K562 (cell line): ENCODE data around the gene CDC42BPB. TPM values are rescaled to one million over a fixed set of nuclear protein-coding genes. Genes with fewer than 3 reads are reported as not detected.

Experiments
- ATAC-seq: fragments of 200-7000 bp; cut with Tn5 transposase; 3 replicates; pipeline ENCODE4 v1.9.1; 2020; ENCODE audit warnings: moderate library complexity
- BruUV-seq: library from RNA; stranded (reverse); fragments of 400-500 nt; replicated peaks from 2 replicates; lab custom pipeline; 2021; lab: Mats Ljungman, UMichigan
- CTCF ChIA-PET: fragments of 300-600 bp; formaldehyde crosslinking; extraction: SDS; loops from one replicate; lab custom pipeline; 2021; ENCODE audit warnings: low intra/inter-chr PET ratio; lab: Yijun Ruan, JAX
- POLR2A ChIA-PET: fragments of 300-600, 350-650 bp; sonication (Branson Sonifier 250); formaldehyde crosslinking; extraction: SDS; loops from one replicate; lab custom pipeline; 2021; ENCODE audit warnings: antibody characterized with exemption, inconsistent platforms; lab: Yijun Ruan, JAX
- DNase-seq, 4 experiments: peaks; one replicate each; pipeline versions ENCODE4 v3.0.0 to v3.0.0-alpha.2; 2011 to 2018; ENCODE audit warnings: low spot score in 3 of 4, mixed read lengths in 3 of 4; ENCODE audit errors: extremely low read depth in 1 of 4
- FAIRE-seq: peaks from 2 replicates; lab custom pipeline; 2011; peaks lifted over from hg19 to GRCh38; lab: Jason Lieb, UNC
- H2AFZ ChIP-seq: 2 replicates; pipeline ENCODE4 v1.6.0; 2011; ENCODE audit warnings: low read depth, low read length, control low read depth, inconsistent platforms
- H3K27ac ChIP-seq: fragments of 200-600 bp; 3 replicates; pipeline ENCODE4 v1.8.0; 2011; ENCODE audit warnings: low read depth, mild to moderate bottlenecking, control low read depth, inconsistent platforms, low read length, moderate library complexity, mixed read lengths; ENCODE audit errors: extremely low read depth
- H3K27me3 ChIP-seq, 2 experiments: fragments of 300-600 bp in 1 of 2; 2 replicates in 1 of 2; 3 replicates in 1 of 2; pipeline versions ENCODE4 v1.6.0 to v1.8.0; 2011; ENCODE audit warnings: inconsistent platforms in 2 of 2, low read length in 2 of 2, mild to moderate bottlenecking in 1 of 2, mixed read lengths in 1 of 2, moderate library complexity in 1 of 2; ENCODE audit not compliant: control insufficient read depth in 2 of 2, insufficient read depth in 2 of 2
- H3K36me3 ChIP-seq: fragments of 300-600 bp; 3 replicates; pipeline ENCODE4 v1.8.0; 2011; ENCODE audit warnings: mild to moderate bottlenecking, low read length, inconsistent platforms; ENCODE audit not compliant: control insufficient read depth, insufficient read depth
- H3K4me1 ChIP-seq, 2 experiments: fragments of 200-600 bp in 1 of 2; replicated peaks in 1 of 2; 2 replicates in 1 of 2; 3 replicates in 1 of 2; pipeline versions ENCODE4 v1.5.1 to v1.8.0; 2011; ENCODE audit warnings: inconsistent platforms in 2 of 2, low read length in 2 of 2, mild to moderate bottlenecking in 1 of 2, mixed read lengths in 1 of 2, moderate library complexity in 1 of 2; ENCODE audit not compliant: control insufficient read depth in 2 of 2, insufficient read depth in 2 of 2
- H3K4me2 ChIP-seq: 2 replicates; pipeline ENCODE4 v1.6.1; 2011; ENCODE audit warnings: low read length, control low read depth, inconsistent platforms, mixed read lengths; ENCODE audit not compliant: insufficient read depth
- H3K4me3 ChIP-seq: fragments of 200-600 bp; sonication (generic), shearing (Covaris generic); 2 replicates; pipeline ENCODE4 v1.5.1; 2016; ENCODE audit warnings: control low read depth, inconsistent platforms
- H3K79me2 ChIP-seq: fragments of 200-600 bp; 3 replicates; pipeline ENCODE4 v1.8.0; 2011; ENCODE audit warnings: low read length, inconsistent platforms; ENCODE audit not compliant: control insufficient read depth, insufficient read depth
- H3K9ac ChIP-seq, 2 experiments: 2 replicates each; pipeline versions ENCODE4 v1.6.0 to v1.6.1; 2011; ENCODE audit warnings: low read depth in 2 of 2, low read length in 2 of 2, control low read depth in 1 of 2, inconsistent platforms in 1 of 2, mild to moderate bottlenecking in 1 of 2, mixed read lengths in 1 of 2; ENCODE audit not compliant: insufficient read depth in 1 of 2
- H3K9me1 ChIP-seq: one replicate; pipeline ENCODE4 v1.6.0; 2011; ENCODE audit warnings: inconsistent platforms, mild to moderate bottlenecking, low read length, moderate library complexity; ENCODE audit not compliant: control insufficient read depth, insufficient read depth
- H3K9me3 ChIP-seq: replicated peaks from 2 replicates; pipeline ENCODE4 v1.5.1; 2011; ENCODE audit warnings: low read depth, low read length, inconsistent platforms; ENCODE audit not compliant: control insufficient read depth, insufficient read depth
- H4K20me1 ChIP-seq: replicated peaks from 2 replicates; pipeline ENCODE4 v1.6.1; 2011; ENCODE audit warnings: low read length, inconsistent platforms, mixed read lengths; ENCODE audit not compliant: control insufficient read depth, insufficient read depth
- NFIC ChIP-seq: fragments of 450-650 bp; IDR thresholded peaks from 2 replicates; pipeline ENCODE4 v1.6.1; 2017; ENCODE audit warnings: mild to moderate bottlenecking, inconsistent platforms
- ZNF408 ChIP-seq: fragments of 250-450 bp; sonication (Bioruptor Pico); IDR thresholded peaks from 2 replicates; pipeline ENCODE4 v1.4.0; 2020; ENCODE audit warnings: low read depth, mild to moderate bottlenecking, moderate library complexity
- WGBS: fragments of 100-300 bp; shearing (Covaris generic); methylation state at CpG from one replicate; pipeline ENCODE4 v1.1.6; 2016; ENCODE audit warnings: low coverage, mixed read lengths; ENCODE audit not compliant: insufficient coverage; ENCODE audit errors: missing lambda C conversion rate; 5-methylcytosine and 5-hydroxymethylcytosine counted together
- in situ Hi-C: fragments of 300-500 bp; cut with MboI; formaldehyde crosslinking; loops from 4 replicates; pipeline ENCODE4 v1.15.0; 2018; ENCODE audit warnings: inconsistent platforms, mixed read lengths
- intact Hi-C: fragments of 100-400 bp; cut with micrococcal nuclease; formaldehyde crosslinking; loops from 2 replicates; pipeline ENCODE4 v1.14.2; 2022
- polyA plus RNA-seq, 8 experiments: library from polyadenylated mRNA; depleted of rRNA in 4 of 8; stranded (reverse) in 5 of 8; unstranded in 3 of 8; fragments of >200 nt; fragmentation: Nextera tagmentation in 2 of 8; fragmentation: Illumina TruSeq in 1 of 8; extraction: Ambion mirVana in 2 of 8; extraction: Trizol in 1 of 8; gene quantifications; 2 replicates each; pipeline versions ENCODE4 v1.2.1 to v1.2.3, GENCODE V29; 2011 to 2014; ENCODE audit warnings: inconsistent platforms in 1 of 8, missing spikeins in 1 of 8
- total RNA-seq, 7 experiments: library from RNA; depleted of rRNA in 6 of 7; stranded (reverse); fragments of >200 nt in 6 of 7; fragmentation: Illumina TruSeq in 2 of 7; extraction: Trizol in 2 of 7; gene quantifications; 2 replicates each; pipeline versions ENCODE4 v1.2.1 to v1.2.3, GENCODE V29; 2011 to 2021; ENCODE audit warnings: low replicate concordance in 1 of 7
- TF ChIP-seq, protein P1 (sequence below): sonication (generic); formaldehyde crosslinking; IDR thresholded peaks from 2 replicates; pipeline ENCODE4 v1.8.1; 2023; ENCODE audit warnings: mild to moderate bottlenecking, missing genetic modification reagents

Gene CDC42BPB
- total and polyA plus RNA-seq, 9 of the 15 experiments (the other 6 are each of a cell fraction or from before 2014, with no cell fraction given), result 0.07 to 24.3 (median 12.6) TPM

GRCh38 chr14:102973706-102974285 lies 83.6 kb downstream of the CDC42BPB start:
- H3K9me3 ChIP-seq, result no peaks in the 10 kb centered on the region
- TF ChIP-seq NFIC (0 out of 2 replicates have a peak, but pooled peaks have one; percentile 30), ZNF408 (CRISPR knock-in tag) (no peak)
- TF ChIP-seq, protein P1, sequence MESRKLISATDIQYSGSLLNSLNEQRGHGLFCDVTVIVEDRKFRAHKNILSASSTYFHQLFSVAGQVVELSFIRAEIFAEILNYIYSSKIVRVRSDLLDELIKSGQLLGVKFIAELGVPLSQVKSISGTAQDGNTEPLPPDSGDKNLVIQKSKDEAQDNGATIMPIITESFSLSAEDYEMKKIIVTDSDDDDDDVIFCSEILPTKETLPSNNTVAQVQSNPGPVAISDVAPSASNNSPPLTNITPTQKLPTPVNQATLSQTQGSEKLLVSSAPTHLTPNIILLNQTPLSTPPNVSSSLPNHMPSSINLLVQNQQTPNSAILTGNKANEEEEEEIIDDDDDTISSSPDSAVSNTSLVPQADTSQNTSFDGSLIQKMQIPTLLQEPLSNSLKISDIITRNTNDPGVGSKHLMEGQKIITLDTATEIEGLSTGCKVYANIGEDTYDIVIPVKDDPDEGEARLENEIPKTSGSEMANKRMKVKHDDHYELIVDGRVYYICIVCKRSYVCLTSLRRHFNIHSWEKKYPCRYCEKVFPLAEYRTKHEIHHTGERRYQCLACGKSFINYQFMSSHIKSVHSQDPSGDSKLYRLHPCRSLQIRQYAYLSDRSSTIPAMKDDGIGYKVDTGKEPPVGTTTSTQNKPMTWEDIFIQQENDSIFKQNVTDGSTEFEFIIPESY (CRISPR knock-in tag), result peak; percentile 48; the same call in 1 of the 2 replicates
- no peak for DNase-seq
- ChIA-PET CTCF (no interaction called here), POLR2A (no interaction called here)
- ATAC-seq, result no peak
- H3K4me1 ChIP-seq, result peaks cover 0 to 6% of the 10 kb centered on the region in 2 experiments; a peak in 1 of 5 replicates
- H4K20me1 ChIP-seq, result no peaks in the 10 kb centered on the region
- WGBS, result 77% methylated on average over 21 of the region's 22 CpGs
- BruUV-seq, result no TSS peak
- H2AFZ ChIP-seq, result no peak overlapping the region
- H3K27me3 ChIP-seq, result no peaks in the 10 kb centered on the region
- in situ Hi-C loops, result no loop called here
- H3K36me3 ChIP-seq, result peaks cover 51% of the 10 kb centered on the region; the same call in 2 of the 3 replicates
- no peaks in the 10 kb centered on the region for H3K9me1 ChIP-seq
- H3K27ac ChIP-seq, result no peak overlapping the region
- no peak overlapping the region for H3K4me3 ChIP-seq
- no peak overlapping the region for H3K9ac ChIP-seq
- H3K79me2 ChIP-seq, result no peaks in the 10 kb centered on the region
- no peak overlapping the region for H3K4me2 ChIP-seq
- intact Hi-C loops, result no loop called here
- no peak for FAIRE-seq
